Panc1 (cell line): Measurements from ENCODE around the gene PPIA. TPM values are rescaled to one million over a fixed set of nuclear protein-coding genes. Genes with fewer than 3 reads are reported as not detected.

Source experiments
- ATAC-seq: fragments of 200-7000 bp; cut with Tn5 transposase; 2 replicates; pipeline ENCODE4 v1.9.1; 2020; ENCODE audit warnings: mild to moderate bottlenecking, moderate library complexity
- BruUV-seq: library from RNA; stranded (reverse); fragments of 400-500 nt; replicated peaks from 2 replicates; lab custom pipeline; 2021; lab: Mats Ljungman, UMichigan
- CTCF ChIA-PET: fragments of 300-600 bp; sonication (Branson Sonifier 250); formaldehyde crosslinking; loops from one replicate; lab custom pipeline; 2022; ENCODE audit warnings: antibody characterized with exemption; lab: Charles Lee
- POLR2A ChIA-PET: fragments of 300-600 bp; sonication (Branson Sonifier 250); formaldehyde crosslinking; loops from one replicate; lab custom pipeline; 2022; ENCODE audit warnings: antibody characterized with exemption; lab: Charles Lee
- DNase-seq: peaks from one replicate; pipeline ENCODE4 v3.0.0-alpha.2; 2010; ENCODE audit warnings: low read depth, low spot score
- H3K27ac ChIP-seq: 2 replicates; pipeline ENCODE4 v1.5.1; 2011; ENCODE audit warnings: mild to moderate bottlenecking, low read length, inconsistent platforms
- H3K27me3 ChIP-seq: fragments of 200-500 bp; sonication (Bioruptor generic); 2 replicates; pipeline ENCODE4 v1.6.0; 2014; ENCODE audit warnings: low read length, inconsistent platforms; ENCODE audit not compliant: control insufficient read depth, insufficient read depth
- H3K36me3 ChIP-seq: fragments of 200-500 bp; sonication (Bioruptor generic); 2 replicates; pipeline ENCODE4 v1.5.1; 2014; ENCODE audit warnings: inconsistent platforms, mild to moderate bottlenecking, low read length, moderate library complexity; ENCODE audit not compliant: control insufficient read depth, insufficient read depth
- H3K4me1 ChIP-seq: 2 replicates; pipeline ENCODE4 v1.5.1; 2011; ENCODE audit warnings: inconsistent platforms, mild to moderate bottlenecking, low read length, moderate library complexity; ENCODE audit not compliant: control insufficient read depth, insufficient read depth
- H3K4me3 ChIP-seq, 2 experiments: 2 replicates each; pipeline ENCODE4 v1.5.1; 2011 to 2012; ENCODE audit warnings: low read depth in 2 of 2, low read length in 2 of 2, mild to moderate bottlenecking in 2 of 2, inconsistent platforms in 1 of 2, moderate library complexity in 1 of 2
- H3K9me3 ChIP-seq: fragments of 200-500 bp; sonication (Bioruptor generic); 2 replicates; pipeline ENCODE4 v1.5.1; 2014; ENCODE audit warnings: low read depth, mild to moderate bottlenecking, inconsistent platforms, low read length, moderate library complexity; ENCODE audit not compliant: control insufficient read depth, insufficient read depth
- CTCF ChIP-seq: fragments of 450-650 bp; IDR thresholded peaks from 2 replicates; pipeline ENCODE4 v1.5.1; 2017; ENCODE audit warnings: mild to moderate bottlenecking
- POLR2AphosphoS5 ChIP-seq: IDR thresholded peaks from 2 replicates; pipeline ENCODE4 v1.6.1; 2012; ENCODE audit warnings: mild to moderate bottlenecking, low read depth, low read length, moderate library complexity
- REST ChIP-seq, 2 experiments: IDR thresholded peaks; 2 replicates each; pipeline ENCODE4 v1.6.1; 2011 to 2012; ENCODE audit warnings: low read depth in 2 of 2, control low read depth in 1 of 2, low read length in 1 of 2, mild to moderate bottlenecking in 1 of 2, moderate library complexity in 1 of 2; ENCODE audit not compliant: insufficient read depth in 1 of 2
- SIN3A ChIP-seq: IDR thresholded peaks from 2 replicates; pipeline ENCODE4 v1.6.1; 2012; ENCODE audit warnings: low read depth, mild to moderate bottlenecking, low read length, moderate library complexity, borderline replicate concordance; ENCODE audit not compliant: insufficient read depth
- TCF7L2 ChIP-seq: IDR thresholded peaks from 2 replicates; pipeline ENCODE4 v1.6.1; 2011; ENCODE audit warnings: mild to moderate bottlenecking, low read depth, low read length, inconsistent platforms
- in situ Hi-C: cut with HindIII; loops from 2 replicates; pipeline ENCODE4 v1.10.0; 2016; ENCODE audit warnings: low sequenced_read_pairs, low pct_unique_long_range_greater_than_20kb
- intact Hi-C: fragments of 100-400 bp; cut with micrococcal nuclease; formaldehyde crosslinking; loops from one replicate; pipeline ENCODE4 v1.10.0; 2022; ENCODE audit not compliant: unreplicated experiment
- total RNA-seq: library from RNA; stranded (reverse); gene quantifications from one replicate; pipeline ENCODE4 v1.2.1, GENCODE V29; 2021; ENCODE audit not compliant: unreplicated experiment

Gene PPIA
- total RNA-seq, 1 experiment from 2014 or later, result 3,706 TPM

- in situ Hi-C loops, result no loop called here
- CTCF ChIA-PET, result no interaction called here
- POLR2A ChIA-PET, result no interaction called here
- TF ChIP-seq POLR2AphosphoS5, result no peak
- TF ChIP-seq CTCF, result no peak
- TF ChIP-seq REST (IDR thresholded peaks at IDR 0.05; ENCODE audit: insufficient read depth in 1 of 2, low read depth in 2 of 2, low read length in 1 of 2), result no peak
- no peak for TF ChIP-seq TCF7L2
- no peak for TF ChIP-seq SIN3A
- no peaks in the 10 kb centered on the region for H3K27me3 ChIP-seq
- ATAC-seq (no peak), DNase-seq (no peak)
- H3K4me3 ChIP-seq, result no peak overlapping the region
- H3K9me3 ChIP-seq, result no peaks in the 10 kb centered on the region
- peaks cover 17% of the 10 kb centered on the region for H3K36me3 ChIP-seq
- peaks cover 28% of the 10 kb centered on the region for H3K4me1 ChIP-seq
- intact Hi-C loops, result no loop called here
- H3K27ac ChIP-seq, result no peak overlapping the region
- no TSS peak for BruUV-seq
Measured at GRCh38 chr7:44765579-44766415, 30.7 kb upstream of the PPIA start.

- DNase-seq (no peak), ATAC-seq (no peak)
- no peak overlapping the region for H3K27ac ChIP-seq
- H3K4me3 ChIP-seq, result no peak overlapping the region
- H3K27me3 ChIP-seq, result no peaks in the 10 kb centered on the region
- H3K36me3 ChIP-seq, result peaks cover 17% of the 10 kb centered on the region
- intact Hi-C loops, result no loop called here
- BruUV-seq, result no TSS peak
- POLR2A ChIA-PET, result no interaction called here
- no peaks in the 10 kb centered on the region for H3K9me3 ChIP-seq
- CTCF ChIA-PET, result no interaction called here
- H3K4me1 ChIP-seq, result peaks cover 28% of the 10 kb centered on the region
- in situ Hi-C loops, result no loop called here
- TF ChIP-seq REST (IDR thresholded peaks at IDR 0.05; ENCODE audit: insufficient read depth in 1 of 2, low read depth in 2 of 2, low read length in 1 of 2), result no peak
- TF ChIP-seq TCF7L2, result no peak
- TF ChIP-seq POLR2AphosphoS5, result no peak
- no peak for TF ChIP-seq SIN3A
- TF ChIP-seq CTCF, result no peak
Measured at GRCh38 chr7:44766416-44766801, 30.1 kb upstream of the PPIA start.
